ENCODE results near the gene FADD.

Gene FADD

DNA sequence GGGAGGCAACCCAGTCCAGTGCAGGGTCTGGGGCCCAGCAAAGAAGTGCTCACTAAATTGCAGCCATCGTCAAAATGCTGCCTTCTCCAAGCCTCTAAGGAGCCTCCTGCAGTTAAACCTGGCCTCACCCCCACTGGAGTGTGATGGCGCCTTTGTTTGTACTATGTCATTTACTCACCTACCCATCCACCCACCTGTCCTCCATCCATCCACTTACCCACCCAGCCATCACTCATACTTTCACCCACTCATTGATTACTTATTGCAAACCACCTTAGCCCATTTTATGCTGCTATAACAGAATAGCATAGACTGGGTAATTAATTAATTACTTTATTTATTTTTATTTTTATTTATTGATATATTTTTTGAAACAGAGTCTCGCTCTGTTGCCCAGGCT, 38.6 kb downstream of the FADD start:
- Histone ChIP-seq H2AFZ (ENCODE audit: low read depth, low read length) (no peak overlapping the region), H3K4me3 (ENCODE audit: low read length) (no peak overlapping the region), H3K4me1 (ENCODE audit: insufficient read depth, low read length) (no peaks in the 10 kb centered on the region), H3K36me3 (ENCODE audit: insufficient read depth, low read length) (no peaks in the 10 kb centered on the region), H3K9me3 (ENCODE audit: low read length) (no peaks in the 10 kb centered on the region), H3K27me3 (ENCODE audit: insufficient read depth, low read length) (no peaks in the 10 kb centered on the region)

GRCh38 chr11:70242885-70243284, 39.8 kb downstream of the FADD start:
- Histone ChIP-seq H3K4me1 (ENCODE audit: insufficient read depth, low read length) (no peaks in the 10 kb centered on the region), H3K4me3 (ENCODE audit: low read length) (no peak overlapping the region), H2AFZ (ENCODE audit: low read depth, low read length) (no peak overlapping the region), H3K27me3 (ENCODE audit: insufficient read depth, low read length) (peaks cover 6% of the 10 kb centered on the region), H3K9me3 (ENCODE audit: low read length) (no peaks in the 10 kb centered on the region), H3K36me3 (ENCODE audit: insufficient read depth, low read length) (no peaks in the 10 kb centered on the region)

DNA sequence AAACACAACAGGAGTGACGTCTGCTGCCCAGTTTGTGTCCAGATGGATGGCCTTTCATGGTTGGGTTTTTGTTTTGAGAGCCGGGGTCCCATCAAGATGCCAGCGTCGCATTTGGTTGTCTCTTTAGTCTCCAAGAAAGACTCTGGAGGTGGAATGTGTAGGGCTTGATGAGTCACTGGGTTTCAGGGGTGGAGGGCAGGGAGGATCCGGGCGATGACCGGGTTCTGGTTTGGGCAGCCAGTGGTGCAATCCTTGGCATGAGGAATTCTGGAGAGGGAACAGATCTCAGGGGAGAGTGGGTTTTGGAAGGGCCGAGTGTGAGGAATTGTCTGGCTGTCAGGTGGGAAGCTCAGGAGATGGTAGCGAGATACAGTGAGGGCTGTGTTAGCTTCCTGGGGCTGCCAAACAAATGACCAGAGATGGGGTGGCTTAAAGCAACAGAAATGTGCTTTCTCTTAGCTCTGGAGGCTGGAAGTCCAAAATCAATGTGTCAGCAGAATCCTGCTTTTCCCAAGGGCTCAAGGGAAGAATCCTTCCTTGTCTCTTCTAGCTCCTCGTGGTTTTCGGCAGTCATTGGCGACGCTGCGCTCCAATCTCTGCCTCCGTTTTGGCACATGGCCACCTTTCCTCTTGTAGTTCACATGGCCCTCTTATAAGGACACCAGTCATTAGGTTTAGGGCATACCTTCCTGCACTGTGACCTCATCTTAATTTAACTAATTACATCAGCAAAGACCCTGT, 41.0 kb downstream of the FADD start:
- Histone ChIP-seq H3K4me1 (ENCODE audit: insufficient read depth, low read length) (no peaks in the 10 kb centered on the region), H3K9me3 (ENCODE audit: low read length) (no peaks in the 10 kb centered on the region), H3K27me3 (ENCODE audit: insufficient read depth, low read length) (peaks cover 17% of the 10 kb centered on the region), H2AFZ (ENCODE audit: low read depth, low read length) (no peak overlapping the region), H3K36me3 (ENCODE audit: insufficient read depth, low read length) (no peaks in the 10 kb centered on the region), H3K4me3 (ENCODE audit: low read length) (no peak overlapping the region)

DNA sequence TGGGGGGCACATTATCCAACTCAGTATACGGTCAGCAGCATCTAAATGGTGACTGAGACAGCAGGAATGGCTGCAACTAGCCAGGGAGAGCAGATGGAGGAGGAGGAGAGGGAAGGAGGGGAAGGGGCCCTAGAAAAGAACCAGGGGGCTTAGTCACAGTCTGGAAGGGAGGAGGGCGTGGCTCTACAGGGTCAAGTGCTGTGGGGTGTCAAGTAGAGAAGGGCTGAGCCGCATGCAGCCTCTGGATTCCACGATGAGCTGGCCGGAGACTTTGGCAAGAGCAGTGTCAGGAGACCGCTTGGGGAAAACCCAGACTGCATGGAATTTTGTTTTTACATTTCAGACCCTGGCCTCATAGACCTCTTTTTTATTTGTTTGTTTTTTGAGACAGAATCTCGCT, 41.6 kb downstream of the FADD start:
- no peak overlapping the region for H2AFZ ChIP-seq (ENCODE audit: low read depth, low read length)
- peaks cover 17% of the 10 kb centered on the region for H3K27me3 ChIP-seq (ENCODE audit: insufficient read depth, low read length)
- H3K36me3 ChIP-seq (ENCODE audit: insufficient read depth, low read length): no peaks in the 10 kb centered on the region
- no peaks in the 10 kb centered on the region for H3K4me1 ChIP-seq (ENCODE audit: insufficient read depth, low read length)
- no peaks in the 10 kb centered on the region for H3K9me3 ChIP-seq (ENCODE audit: low read length)
- H3K4me3 ChIP-seq (ENCODE audit: low read length): no peak overlapping the region

DNA sequence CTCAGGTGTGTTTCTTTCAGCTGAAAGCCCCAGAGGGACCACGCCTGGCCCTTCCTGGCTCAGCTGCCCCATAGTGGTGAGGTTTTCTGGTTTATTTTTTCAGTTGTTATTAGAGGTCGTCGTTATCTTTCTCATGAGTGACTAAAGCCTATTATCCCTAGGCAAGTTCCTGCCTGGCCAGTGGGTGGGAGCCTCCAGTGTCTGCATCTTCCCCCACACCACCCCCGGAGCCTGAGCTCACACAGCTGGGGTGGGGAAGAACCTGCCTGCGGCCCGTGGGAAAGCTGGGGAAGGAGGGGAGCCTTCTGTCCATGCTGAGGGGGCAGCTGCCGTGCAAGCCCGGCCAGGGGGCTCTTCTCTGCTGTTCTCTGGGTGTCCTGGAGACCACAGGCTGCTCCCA, 43.1 kb downstream of the FADD start:
- no peak overlapping the region for H2AFZ ChIP-seq (ENCODE audit: low read depth, low read length)
- no peaks in the 10 kb centered on the region for H3K36me3 ChIP-seq (ENCODE audit: insufficient read depth, low read length)
- no peaks in the 10 kb centered on the region for H3K4me1 ChIP-seq (ENCODE audit: insufficient read depth, low read length)
- H3K27me3 ChIP-seq (ENCODE audit: insufficient read depth, low read length): peaks cover 17% of the 10 kb centered on the region
- no peaks in the 10 kb centered on the region for H3K9me3 ChIP-seq (ENCODE audit: low read length)
- no peak overlapping the region for H3K4me3 ChIP-seq (ENCODE audit: low read length)

GRCh38 chr11:70247042-70247709, 44.1 kb downstream of the FADD start:
- Histone ChIP-seq H2AFZ (ENCODE audit: low read depth, low read length) (no peak overlapping the region), H3K27me3 (ENCODE audit: insufficient read depth, low read length) (peaks cover 17% of the 10 kb centered on the region), H3K4me3 (ENCODE audit: low read length) (no peak overlapping the region), H3K4me1 (ENCODE audit: insufficient read depth, low read length) (no peaks in the 10 kb centered on the region), H3K36me3 (ENCODE audit: insufficient read depth, low read length) (no peaks in the 10 kb centered on the region), H3K9me3 (ENCODE audit: low read length) (no peaks in the 10 kb centered on the region)

DNA sequence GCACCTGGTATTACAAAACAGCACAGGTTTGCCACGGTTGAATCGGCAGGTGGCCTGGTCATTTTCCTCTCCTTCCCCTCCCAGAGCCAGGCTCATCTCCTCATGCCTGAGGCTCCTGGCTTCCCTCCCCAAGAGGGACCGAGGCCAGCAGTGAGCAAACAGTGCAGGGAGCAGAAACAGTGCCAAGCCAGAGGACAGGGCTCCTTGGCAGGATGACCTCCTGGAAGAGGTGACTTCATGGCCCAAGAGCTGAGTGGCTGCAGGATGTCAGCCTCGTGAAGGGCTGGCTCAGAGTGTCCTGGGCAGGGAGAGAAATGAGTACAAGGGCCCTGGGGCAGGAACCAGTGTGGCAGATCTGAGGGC, 44.6 kb downstream of the FADD start:
- no peaks in the 10 kb centered on the region for H3K4me1 ChIP-seq (ENCODE audit: insufficient read depth, low read length)
- H3K36me3 ChIP-seq (ENCODE audit: insufficient read depth, low read length): no peaks in the 10 kb centered on the region
- H3K9me3 ChIP-seq (ENCODE audit: low read length): no peaks in the 10 kb centered on the region
- H3K4me3 ChIP-seq (ENCODE audit: low read length): no peak overlapping the region
- H2AFZ ChIP-seq (ENCODE audit: low read depth, low read length): no peak overlapping the region
- H3K27me3 ChIP-seq (ENCODE audit: insufficient read depth, low read length): peaks cover 17% of the 10 kb centered on the region

DNA sequence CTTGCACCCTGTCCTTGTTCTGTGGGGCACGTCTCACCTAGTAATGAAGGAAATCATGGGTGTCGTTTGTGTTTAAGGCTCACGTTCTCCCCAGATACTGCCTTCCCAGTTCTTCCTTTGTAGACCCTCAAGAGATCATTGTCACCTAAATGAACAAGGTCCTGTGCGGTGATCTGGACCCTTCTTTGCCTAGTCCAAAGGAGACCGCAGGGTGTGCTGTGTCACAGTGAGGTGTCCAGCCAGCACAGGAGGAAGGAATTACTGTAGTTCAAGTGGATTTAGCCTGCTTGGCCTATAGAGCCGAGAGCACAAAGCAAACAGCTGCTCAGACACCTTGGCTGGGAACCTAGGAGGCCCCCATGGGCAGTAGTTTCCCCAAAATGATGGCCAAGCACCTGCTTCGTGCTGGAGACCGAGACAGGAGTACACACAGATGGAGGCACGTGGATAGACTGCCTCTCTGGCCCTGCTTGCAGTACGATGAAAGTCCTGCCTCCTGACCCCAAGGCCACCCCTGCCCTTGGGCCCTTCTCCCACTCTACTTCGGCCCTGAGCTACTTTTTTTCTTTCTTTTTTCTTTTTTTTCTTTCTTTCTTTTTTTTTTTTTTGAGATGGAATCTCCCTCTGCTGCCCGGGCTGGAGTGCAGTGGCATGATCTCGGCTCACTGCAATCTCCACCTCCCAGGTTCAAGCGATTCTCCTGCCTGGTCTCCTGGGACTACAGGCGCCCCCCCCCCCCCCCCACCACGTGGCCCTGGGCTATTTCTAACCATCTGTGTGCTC, 48.0 kb downstream of the FADD start:
- Histone ChIP-seq H3K4me1 (ENCODE audit: insufficient read depth, low read length) (no peaks in the 10 kb centered on the region), H3K27me3 (ENCODE audit: insufficient read depth, low read length) (peaks cover 17% of the 10 kb centered on the region)

DNA sequence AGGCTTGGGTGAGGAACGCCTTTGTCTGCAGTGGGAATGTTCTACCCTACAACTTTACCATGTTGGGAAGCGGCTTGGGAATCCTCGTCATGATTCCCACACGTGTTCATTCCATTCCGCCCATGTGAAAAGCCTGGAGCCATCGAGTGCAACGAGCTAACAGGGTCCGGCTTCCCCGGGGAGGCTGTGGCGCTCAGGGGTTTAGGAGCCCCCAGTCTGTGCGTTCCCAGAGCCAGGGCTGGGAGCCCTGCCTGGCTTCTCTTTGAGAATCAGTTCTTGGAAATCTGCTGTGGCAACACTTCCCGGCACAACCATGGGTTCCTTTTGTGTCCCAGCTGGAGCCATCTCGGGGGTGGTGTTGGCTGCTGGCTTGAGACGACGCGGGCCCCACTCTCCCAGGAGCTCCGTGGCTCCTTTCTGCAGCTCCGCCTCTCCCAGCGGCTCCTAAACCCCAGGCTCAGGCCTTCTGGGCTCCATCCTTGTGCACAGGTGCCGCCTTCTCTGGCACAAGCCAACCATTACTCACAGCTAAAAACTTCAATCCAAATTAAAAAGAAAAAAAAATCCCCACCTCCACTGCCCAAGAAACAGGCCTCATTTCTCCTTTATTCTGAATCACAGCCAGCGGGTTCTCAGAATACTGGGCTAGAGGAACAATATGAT, 48.7 kb downstream of the FADD start:
- H3K27me3 ChIP-seq (ENCODE audit: insufficient read depth, low read length): peaks cover 17% of the 10 kb centered on the region
- no peak overlapping the region for H2AFZ ChIP-seq (ENCODE audit: low read depth, low read length)
- no peaks in the 10 kb centered on the region for H3K36me3 ChIP-seq (ENCODE audit: insufficient read depth, low read length)
- no peaks in the 10 kb centered on the region for H3K9me3 ChIP-seq (ENCODE audit: low read length)
- H3K4me3 ChIP-seq (ENCODE audit: low read length): no peak overlapping the region
- H3K4me1 ChIP-seq (ENCODE audit: insufficient read depth, low read length): no peaks in the 10 kb centered on the region

More for the DNA sequence above, 48.0 kb downstream of the FADD start:
- Histone ChIP-seq H3K9me3 (ENCODE audit: low read length) (no peaks in the 10 kb centered on the region), H3K36me3 (ENCODE audit: insufficient read depth, low read length) (no peaks in the 10 kb centered on the region), H2AFZ (ENCODE audit: low read depth, low read length) (no peak overlapping the region), H3K4me3 (ENCODE audit: low read length) (no peak overlapping the region)

- no peaks in the 10 kb centered on the region for H3K9me3 ChIP-seq (ENCODE audit: low read length)
- H3K4me1 ChIP-seq (ENCODE audit: insufficient read depth, low read length): no peaks in the 10 kb centered on the region
- H3K36me3 ChIP-seq (ENCODE audit: insufficient read depth, low read length): no peaks in the 10 kb centered on the region
- H2AFZ ChIP-seq (ENCODE audit: low read depth, low read length): no peak overlapping the region
- peaks cover 11% of the 10 kb centered on the region for H3K27me3 ChIP-seq (ENCODE audit: insufficient read depth, low read length)
- H3K4me3 ChIP-seq (ENCODE audit: low read length): no peak overlapping the region
Observed at GRCh38 chr11:70252844-70253243, 49.7 kb downstream of the FADD start.

- Histone ChIP-seq H2AFZ (ENCODE audit: low read depth, low read length) (no peak overlapping the region), H3K36me3 (ENCODE audit: insufficient read depth, low read length) (no peaks in the 10 kb centered on the region), H3K4me3 (ENCODE audit: low read length) (no peak overlapping the region), H3K27me3 (ENCODE audit: insufficient read depth, low read length) (no peaks in the 10 kb centered on the region), H3K4me1 (ENCODE audit: insufficient read depth, low read length) (no peaks in the 10 kb centered on the region), H3K9me3 (ENCODE audit: low read length) (no peaks in the 10 kb centered on the region)
Observed at GRCh38 chr11:70255477-70256116, 52.5 kb downstream of the FADD start.

All from neuron (in vitro differentiated cells).